Panc1 (cell line): ENCODE data around the gene ZMAT5. TPM values are rescaled to one million over a fixed set of nuclear protein-coding genes. Genes with fewer than 3 reads are reported as not detected.

Experiments
- ATAC-seq: fragments of 200-7000 bp; cut with Tn5 transposase; 2 replicates; pipeline ENCODE4 v1.9.1; 2020; ENCODE audit warnings: mild to moderate bottlenecking, moderate library complexity
- BruUV-seq: library from RNA; stranded (reverse); fragments of 400-500 nt; replicated peaks from 2 replicates; lab custom pipeline; 2021; lab: Mats Ljungman, UMichigan
- CTCF ChIA-PET: fragments of 300-600 bp; sonication (Branson Sonifier 250); formaldehyde crosslinking; loops from one replicate; lab custom pipeline; 2022; ENCODE audit warnings: antibody characterized with exemption; lab: Charles Lee
- POLR2A ChIA-PET: fragments of 300-600 bp; sonication (Branson Sonifier 250); formaldehyde crosslinking; loops from one replicate; lab custom pipeline; 2022; ENCODE audit warnings: antibody characterized with exemption; lab: Charles Lee
- DNase-seq: peaks from one replicate; pipeline ENCODE4 v3.0.0-alpha.2; 2010; ENCODE audit warnings: low read depth, low spot score
- H3K27ac ChIP-seq: 2 replicates; pipeline ENCODE4 v1.5.1; 2011; ENCODE audit warnings: mild to moderate bottlenecking, low read length, inconsistent platforms
- H3K27me3 ChIP-seq: fragments of 200-500 bp; sonication (Bioruptor generic); 2 replicates; pipeline ENCODE4 v1.6.0; 2014; ENCODE audit warnings: low read length, inconsistent platforms; ENCODE audit not compliant: control insufficient read depth, insufficient read depth
- H3K36me3 ChIP-seq: fragments of 200-500 bp; sonication (Bioruptor generic); 2 replicates; pipeline ENCODE4 v1.5.1; 2014; ENCODE audit warnings: inconsistent platforms, mild to moderate bottlenecking, low read length, moderate library complexity; ENCODE audit not compliant: control insufficient read depth, insufficient read depth
- H3K4me1 ChIP-seq: 2 replicates; pipeline ENCODE4 v1.5.1; 2011; ENCODE audit warnings: inconsistent platforms, mild to moderate bottlenecking, low read length, moderate library complexity; ENCODE audit not compliant: control insufficient read depth, insufficient read depth
- H3K4me3 ChIP-seq, 2 experiments: 2 replicates each; pipeline ENCODE4 v1.5.1; 2011 to 2012; ENCODE audit warnings: low read depth in 2 of 2, low read length in 2 of 2, mild to moderate bottlenecking in 2 of 2, inconsistent platforms in 1 of 2, moderate library complexity in 1 of 2
- H3K9me3 ChIP-seq: fragments of 200-500 bp; sonication (Bioruptor generic); 2 replicates; pipeline ENCODE4 v1.5.1; 2014; ENCODE audit warnings: low read depth, mild to moderate bottlenecking, inconsistent platforms, low read length, moderate library complexity; ENCODE audit not compliant: control insufficient read depth, insufficient read depth
- CTCF ChIP-seq: fragments of 450-650 bp; IDR thresholded peaks from 2 replicates; pipeline ENCODE4 v1.5.1; 2017; ENCODE audit warnings: mild to moderate bottlenecking
- POLR2AphosphoS5 ChIP-seq: IDR thresholded peaks from 2 replicates; pipeline ENCODE4 v1.6.1; 2012; ENCODE audit warnings: mild to moderate bottlenecking, low read depth, low read length, moderate library complexity
- REST ChIP-seq, 2 experiments: IDR thresholded peaks; 2 replicates each; pipeline ENCODE4 v1.6.1; 2011 to 2012; ENCODE audit warnings: low read depth in 2 of 2, control low read depth in 1 of 2, low read length in 1 of 2, mild to moderate bottlenecking in 1 of 2, moderate library complexity in 1 of 2; ENCODE audit not compliant: insufficient read depth in 1 of 2
- SIN3A ChIP-seq: IDR thresholded peaks from 2 replicates; pipeline ENCODE4 v1.6.1; 2012; ENCODE audit warnings: low read depth, mild to moderate bottlenecking, low read length, moderate library complexity, borderline replicate concordance; ENCODE audit not compliant: insufficient read depth
- TCF7L2 ChIP-seq: IDR thresholded peaks from 2 replicates; pipeline ENCODE4 v1.6.1; 2011; ENCODE audit warnings: mild to moderate bottlenecking, low read depth, low read length, inconsistent platforms
- in situ Hi-C: cut with HindIII; loops from 2 replicates; pipeline ENCODE4 v1.10.0; 2016; ENCODE audit warnings: low sequenced_read_pairs, low pct_unique_long_range_greater_than_20kb
- intact Hi-C: fragments of 100-400 bp; cut with micrococcal nuclease; formaldehyde crosslinking; loops from one replicate; pipeline ENCODE4 v1.10.0; 2022; ENCODE audit not compliant: unreplicated experiment
- total RNA-seq: library from RNA; stranded (reverse); gene quantifications from one replicate; pipeline ENCODE4 v1.2.1, GENCODE V29; 2021; ENCODE audit not compliant: unreplicated experiment

The ZMAT5 gene
- total RNA-seq, 1 experiment from 2014 or later = 22.4 TPM

- Histone ChIP-seq H3K27ac (no peak overlapping the region), H3K4me3 (no peak overlapping the region), H3K9me3 (no peaks in the 10 kb centered on the region), H3K36me3 (no peaks in the 10 kb centered on the region), H3K4me1 (peaks cover 8% of the 10 kb centered on the region), H3K27me3 (no peaks in the 10 kb centered on the region)
- intact Hi-C loops (no loop called here), in situ Hi-C loops (no loop called here)
- ATAC-seq = no peak
- no peak for DNase-seq
- BruUV-seq = no TSS peak
- TF ChIP-seq SIN3A (no peak), CTCF (no peak), TCF7L2 (no peak), POLR2AphosphoS5 (no peak), REST (IDR thresholded peaks at IDR 0.05; ENCODE audit: insufficient read depth in 1 of 2, low read depth in 2 of 2, low read length in 1 of 2) (no peak)
- ChIA-PET CTCF (no interaction called here), POLR2A (no interaction called here)
Measured at GRCh38 chr22:29695129-29695926, 71.5 kb downstream of the ZMAT5 start.

- no TSS peak for BruUV-seq
- ChIA-PET POLR2A (interaction anchor here (0.6 kb wide), 1 partner anchor 383 kb away, joined by 3 read pairs; no protein-coding TSS in a partner anchor), CTCF (no interaction called here)
- DNase-seq = no peak
- no peaks in the 10 kb centered on the region for H3K27me3 ChIP-seq
- no peaks in the 10 kb centered on the region for H3K36me3 ChIP-seq
- no peaks in the 10 kb centered on the region for H3K9me3 ChIP-seq
- ATAC-seq = no peak
- H3K4me1 ChIP-seq = no peaks in the 10 kb centered on the region; the same call in 1 of the 2 replicates
- in situ Hi-C loops (no loop called here), intact Hi-C loops (no loop called here)
- no peak overlapping the region for H3K27ac ChIP-seq
- TF ChIP-seq SIN3A (no peak), TCF7L2 (no peak), CTCF (no peak), REST (IDR thresholded peaks at IDR 0.05; ENCODE audit: insufficient read depth in 1 of 2, low read depth in 2 of 2, low read length in 1 of 2) (no peak), POLR2AphosphoS5 (no peak)
- H3K4me3 ChIP-seq = no peak overlapping the region
Measured at GRCh38 chr22:29693671-29694070, 73.1 kb downstream of the ZMAT5 start.
